ENCODE results near the gene RBM47.
"Not testable (repeated sequence)": the region's sequence is repeated elsewhere in the genome, so short reads cannot be mapped to it uniquely, and the experiment has no call there.

Gene RBM47

GRCh38 chr4:40526741-40527140, 102.9 kb downstream of the RBM47 start:
- no peak for DNase-seq (ENCODE audit: low read depth)

- peak; percentile 68 for DNase-seq (ENCODE audit: low read depth)
Measured at GRCh38 chr4:40525752-40526598, 103.7 kb downstream of the RBM47 start.

- DNase-seq (ENCODE audit: low read depth), result peak; percentile 41
Measured at GRCh38 chr4:40524366-40525041, 105.2 kb downstream of the RBM47 start.

- no peak for DNase-seq (ENCODE audit: low read depth)
Measured at GRCh38 chr4:40523581-40523980, 106.1 kb downstream of the RBM47 start.

- DNase-seq (ENCODE audit: low read depth), result no peak
Measured at GRCh38 chr4:40521957-40522356, 107.7 kb downstream of the RBM47 start.

GRCh38 chr4:40520533-40520932, 109.1 kb downstream of the RBM47 start:
- no peak for DNase-seq (ENCODE audit: low read depth)

- DNase-seq (ENCODE audit: low read depth), result not testable (repeated sequence)
Measured at GRCh38 chr4:40517081-40517480, 112.6 kb downstream of the RBM47 start.

- DNase-seq (ENCODE audit: low read depth), result no peak
Measured at GRCh38 chr4:40516651-40517050, 113.0 kb downstream of the RBM47 start.

GRCh38 chr4:40515398-40516293, 114.0 kb downstream of the RBM47 start:
- no peak for DNase-seq (ENCODE audit: low read depth)

- DNase-seq (ENCODE audit: low read depth), result no peak
Measured at GRCh38 chr4:40515037-40515397, 114.6 kb downstream of the RBM47 start.

GRCh38 chr4:40514497-40514951, 115.1 kb downstream of the RBM47 start:
- DNase-seq (ENCODE audit: low read depth), result no peak

GRCh38 chr4:40511036-40511614, 118.5 kb downstream of the RBM47 start:
- no peak for DNase-seq (ENCODE audit: low read depth)

GRCh38 chr4:40507977-40508376, 121.7 kb downstream of the RBM47 start:
- no peak for DNase-seq (ENCODE audit: low read depth)

- DNase-seq (ENCODE audit: low read depth), result no peak
Measured at GRCh38 chr4:40506492-40506891, 123.2 kb downstream of the RBM47 start.

GRCh38 chr4:40506066-40506465, 123.6 kb downstream of the RBM47 start:
- DNase-seq (ENCODE audit: low read depth), result no peak

GRCh38 chr4:40502934-40503333, 126.7 kb downstream of the RBM47 start:
- no peak for DNase-seq (ENCODE audit: low read depth)

- DNase-seq (ENCODE audit: low read depth), result no peak
Measured at GRCh38 chr4:40502220-40502619, 127.4 kb downstream of the RBM47 start.

- no peak for DNase-seq (ENCODE audit: low read depth)
Measured at GRCh38 chr4:40500781-40501180, 128.9 kb downstream of the RBM47 start.

- DNase-seq (ENCODE audit: low read depth), result no peak
Measured at GRCh38 chr4:40493160-40493559, 136.5 kb downstream of the RBM47 start.

- DNase-seq (ENCODE audit: low read depth), result no peak
Measured at GRCh38 chr4:40492691-40493090, 137.0 kb downstream of the RBM47 start.

- no peak for DNase-seq (ENCODE audit: low read depth)
Measured at GRCh38 chr4:40490481-40490880, 139.2 kb downstream of the RBM47 start.

GRCh38 chr4:40489961-40490360, 139.7 kb downstream of the RBM47 start:
- no peak for DNase-seq (ENCODE audit: low read depth)
